GM10248 (cell line): Measurements from ENCODE around the gene MIA.
"Not testable (repeated sequence)": the region's sequence is repeated elsewhere in the genome, so short reads cannot be mapped to it uniquely, and the experiment has no call there.

Experiments
- CTCF ChIA-PET: fragments of 300-600 bp; sonication (Branson Sonifier 250); formaldehyde crosslinking; extraction: SDS; loops from one replicate; lab custom pipeline; 2021; ENCODE audit warnings: antibody characterized with exemption; lab: Yijun Ruan, JAX
- POLR2A ChIA-PET: fragments of 350-650 bp; sonication (Branson Sonifier 250); formaldehyde crosslinking; extraction: SDS; loops from one replicate; lab custom pipeline; 2020; ENCODE audit warnings: antibody characterized with exemption; lab: Yijun Ruan, JAX
- DNase-seq: peaks from one replicate; pipeline ENCODE4 v3.0.0; 2012; ENCODE audit errors: extremely low spot score
- TF ChIP-seq, protein P1 (sequence below): IDR thresholded peaks from 2 replicates; pipeline ENCODE4 v1.5.1; 2012; ENCODE audit warnings: mild to moderate bottlenecking, low read depth; ENCODE audit errors: extremely low read depth, missing control alignments, control extremely low read depth

The MIA gene

DNA sequence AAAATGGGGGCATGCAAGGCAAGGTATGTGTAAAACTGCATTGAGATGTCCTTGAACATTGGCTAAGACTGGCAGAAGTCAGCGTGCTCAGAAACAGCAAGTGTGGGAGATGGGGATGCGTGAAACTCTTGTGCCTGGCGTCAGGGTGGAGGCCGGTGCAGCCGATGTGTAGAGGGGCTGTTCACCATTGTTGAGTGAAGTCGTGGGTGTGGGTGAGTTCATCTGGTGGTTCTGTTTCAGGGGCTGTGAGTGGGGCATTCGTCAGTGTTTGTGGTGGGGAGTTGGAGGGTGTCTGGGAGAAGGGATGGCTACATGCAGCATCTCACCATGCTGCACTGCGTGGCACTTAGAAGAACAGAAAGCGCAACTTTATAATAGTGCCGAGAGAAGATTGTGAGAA is 11.4 kb upstream of the MIA start:
- CTCF ChIA-PET = interaction anchor here (1.1 kb wide), 1 partner anchor 10 kb away, joined by 3 read pairs; no protein-coding TSS in a partner anchor
- POLR2A ChIA-PET = no interaction called here
- TF ChIP-seq, protein P1, sequence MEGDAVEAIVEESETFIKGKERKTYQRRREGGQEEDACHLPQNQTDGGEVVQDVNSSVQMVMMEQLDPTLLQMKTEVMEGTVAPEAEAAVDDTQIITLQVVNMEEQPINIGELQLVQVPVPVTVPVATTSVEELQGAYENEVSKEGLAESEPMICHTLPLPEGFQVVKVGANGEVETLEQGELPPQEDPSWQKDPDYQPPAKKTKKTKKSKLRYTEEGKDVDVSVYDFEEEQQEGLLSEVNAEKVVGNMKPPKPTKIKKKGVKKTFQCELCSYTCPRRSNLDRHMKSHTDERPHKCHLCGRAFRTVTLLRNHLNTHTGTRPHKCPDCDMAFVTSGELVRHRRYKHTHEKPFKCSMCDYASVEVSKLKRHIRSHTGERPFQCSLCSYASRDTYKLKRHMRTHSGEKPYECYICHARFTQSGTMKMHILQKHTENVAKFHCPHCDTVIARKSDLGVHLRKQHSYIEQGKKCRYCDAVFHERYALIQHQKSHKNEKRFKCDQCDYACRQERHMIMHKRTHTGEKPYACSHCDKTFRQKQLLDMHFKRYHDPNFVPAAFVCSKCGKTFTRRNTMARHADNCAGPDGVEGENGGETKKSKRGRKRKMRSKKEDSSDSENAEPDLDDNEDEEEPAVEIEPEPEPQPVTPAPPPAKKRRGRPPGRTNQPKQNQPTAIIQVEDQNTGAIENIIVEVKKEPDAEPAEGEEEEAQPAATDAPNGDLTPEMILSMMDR = no peak
- DNase-seq = no peak

DNA sequence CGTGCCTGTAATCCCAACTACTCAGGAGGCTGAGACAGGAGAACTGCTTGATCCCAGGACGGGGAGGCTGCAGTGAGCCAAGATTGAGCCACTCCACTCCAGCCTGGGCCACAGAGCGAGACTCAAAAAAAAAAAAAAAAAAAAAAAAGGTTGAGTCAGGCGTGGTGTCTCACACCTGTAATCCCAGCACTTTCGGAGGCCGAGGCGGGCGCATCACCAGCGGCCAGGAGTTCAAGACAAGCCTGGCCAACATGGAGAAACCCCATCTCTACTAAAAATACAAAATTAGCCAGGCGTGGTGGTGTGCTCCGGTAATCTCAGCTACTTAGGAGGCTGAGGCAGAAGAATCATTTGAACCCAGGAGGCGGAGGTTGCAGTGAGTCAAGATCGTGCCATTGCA is 8.9 kb upstream of the MIA start:
- POLR2A ChIA-PET = interaction anchor here (1.1 kb wide), 1 partner anchor 11 kb away, joined by 9 read pairs; no protein-coding TSS in a partner anchor
- CTCF ChIA-PET = interaction anchor here (0.8 to 2.0 kb wide), 2 partner anchors 12 to 36 kb away, joined by 3 to 5 read pairs; partner anchors contain the start of gene RAB4B

DNA sequence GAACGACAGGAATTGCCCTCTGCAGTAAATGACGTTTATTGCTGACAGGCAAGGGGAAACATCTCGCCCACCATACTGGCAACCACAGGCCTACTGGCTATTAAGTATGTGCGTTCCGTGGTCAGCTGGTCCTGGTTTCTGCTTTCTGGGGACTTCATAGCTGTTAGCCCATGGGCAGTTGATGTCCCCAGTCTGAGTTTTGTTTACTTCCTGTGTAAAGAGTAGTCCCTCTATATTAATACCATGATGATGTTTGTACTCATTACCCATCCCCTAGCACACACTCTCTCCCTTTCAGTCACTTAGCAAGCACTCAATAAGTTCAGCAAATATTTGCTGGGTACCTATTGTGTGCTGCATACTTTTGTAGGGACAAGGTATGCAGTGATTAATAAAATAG is 6.5 kb upstream of the MIA start:
- TF ChIP-seq, protein P1 = no peak
- no peak for DNase-seq
- ChIA-PET POLR2A (interaction anchor here (0.6 kb wide), 1 partner anchor 9 kb away, joined by 3 read pairs; the partner anchor contains the start of gene RAB4B), CTCF (no interaction called here)

More for the DNA sequence above, 8.9 kb upstream of the MIA start:
- not testable (repeated sequence) for DNase-seq

DNA sequence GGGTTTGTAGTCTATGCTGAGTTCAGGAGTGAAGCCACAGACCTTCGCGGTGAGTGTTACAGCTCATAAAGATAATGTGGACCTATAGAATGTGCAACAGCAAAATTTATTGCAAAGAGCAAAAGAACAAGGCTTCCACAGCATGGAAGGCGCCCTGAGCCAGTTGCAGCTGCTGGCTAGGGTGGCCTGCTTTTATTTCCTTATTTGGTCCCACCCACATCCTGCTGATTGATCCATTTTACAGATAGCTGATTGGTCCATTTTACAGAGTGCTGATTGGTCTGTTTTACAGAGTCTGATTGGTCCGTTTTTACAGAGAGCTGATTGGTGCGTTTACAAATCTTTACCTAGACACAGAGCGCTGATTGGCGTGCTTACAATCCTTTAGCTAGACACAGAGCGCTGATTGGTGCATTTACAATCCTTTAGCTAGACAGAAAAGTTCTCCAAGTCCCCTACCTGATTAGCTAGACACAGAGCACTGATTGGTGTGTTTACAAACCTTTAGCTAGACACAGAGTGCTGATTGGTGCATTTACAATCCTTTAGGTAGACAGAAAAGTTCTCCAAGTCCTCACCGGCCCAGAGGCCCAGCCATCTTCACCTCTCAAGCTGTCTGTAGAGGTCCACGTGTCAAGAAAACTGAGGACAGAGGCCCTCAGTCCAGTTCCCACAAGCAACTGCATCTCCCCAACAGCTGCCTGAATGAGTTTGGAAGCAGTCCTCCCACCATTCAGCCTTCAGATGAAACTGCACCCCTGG is 4.0 kb upstream of the MIA start:
- CTCF ChIA-PET = interaction anchor here (0.6 to 1.6 kb wide), 5 partner anchors 13 to 136 kb away, joined by 3 to 6 read pairs (median 4); partner anchors contain the start of gene EGLN2
- DNase-seq = not testable (repeated sequence)
- POLR2A ChIA-PET = interaction anchor here (0.6 kb wide), 1 partner anchor 22 kb away, joined by 9 read pairs; no protein-coding TSS in a partner anchor

DNA sequence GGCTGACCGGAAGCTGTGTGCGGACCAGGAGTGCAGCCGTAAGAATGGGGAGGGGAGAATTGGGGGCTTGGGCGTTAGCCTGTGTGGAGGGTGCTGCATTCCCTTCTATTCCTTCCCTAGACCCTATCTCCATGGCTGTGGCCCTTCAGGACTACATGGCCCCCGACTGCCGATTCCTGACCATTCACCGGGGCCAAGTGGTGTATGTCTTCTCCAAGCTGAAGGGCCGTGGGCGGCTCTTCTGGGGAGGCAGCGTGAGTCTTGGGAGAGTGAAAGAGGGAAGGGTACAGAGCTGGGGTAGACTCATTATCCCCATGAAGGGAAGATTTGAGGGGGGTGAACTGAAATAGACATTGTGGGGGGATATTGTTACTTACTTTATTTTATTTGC is 306 bp downstream of the MIA start:
- ChIA-PET CTCF (no interaction called here), POLR2A (no interaction called here)
- TF ChIP-seq, protein P1 = no peak
- DNase-seq = no peak

DNA sequence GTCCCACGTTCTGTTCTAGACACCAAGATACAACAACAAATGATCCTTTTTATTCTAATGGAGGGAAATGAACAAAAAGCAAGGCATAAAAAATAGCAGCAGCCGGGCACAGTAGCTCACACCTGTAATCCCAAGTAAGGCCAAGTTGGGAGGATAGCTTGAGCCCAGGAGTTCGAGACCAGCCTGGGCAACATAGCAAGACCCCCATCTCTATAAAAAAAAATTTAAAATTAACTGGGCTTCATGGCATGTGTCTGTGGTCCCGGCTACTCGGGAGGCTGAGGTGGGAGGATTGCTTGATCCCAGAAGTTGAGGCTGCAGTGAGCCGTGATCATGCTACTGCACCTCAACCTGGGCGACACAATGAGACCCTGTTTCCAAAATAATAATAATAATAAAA is 1.0 kb downstream of the MIA start:
- POLR2A ChIA-PET = interaction anchor here (3.1 kb wide), 1 partner anchor 22 kb away, joined by 35 read pairs; the partner anchor contains the start of gene EGLN2
- TF ChIP-seq, protein P1 = no peak
- CTCF ChIA-PET = interaction anchor here (0.8 to 3.7 kb wide), 5 partner anchors 19 to 488 kb away, joined by 3 to 23 read pairs (median 3); partner anchors contain the start of genes EGLN2 and HNRNPUL1
- DNase-seq = no peak

DNA sequence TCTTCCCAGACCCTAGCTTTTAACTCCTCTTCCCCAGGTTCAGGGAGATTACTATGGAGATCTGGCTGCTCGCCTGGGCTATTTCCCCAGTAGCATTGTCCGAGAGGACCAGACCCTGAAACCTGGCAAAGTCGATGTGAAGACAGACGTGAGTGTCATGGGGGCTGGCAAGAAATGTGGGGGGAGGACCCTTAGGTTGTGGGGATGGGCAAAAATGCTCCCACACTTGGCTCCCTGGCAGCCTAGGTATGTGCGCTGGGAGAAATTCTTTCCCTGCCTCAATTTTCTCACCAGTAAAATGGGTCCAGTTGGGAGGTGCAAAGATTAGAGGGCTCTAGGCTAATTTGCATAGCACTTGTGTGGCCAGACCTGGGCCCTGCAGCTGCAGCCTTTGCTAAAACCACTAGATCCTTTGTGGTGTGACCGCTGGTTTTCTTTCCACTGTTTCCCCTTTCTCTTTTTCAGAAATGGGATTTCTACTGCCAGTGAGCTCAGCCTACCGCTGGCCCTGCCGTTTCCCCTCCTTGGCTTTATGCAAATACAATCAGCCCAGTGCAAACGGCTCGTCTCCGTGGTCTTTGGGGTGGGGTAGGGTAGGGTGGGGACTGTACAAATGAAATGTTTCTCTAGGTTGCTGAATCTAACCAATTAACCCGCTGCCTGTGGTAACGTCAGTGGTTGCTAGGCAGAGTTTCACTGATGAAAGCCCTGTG is 1.8 kb downstream of the MIA start:
- TF ChIP-seq, protein P1 = no peak
- ChIA-PET CTCF (interaction anchor here (0.8 to 3.7 kb wide), 11 partner anchors 19 to 487 kb away, joined by 3 to 23 read pairs (median 4); partner anchors contain the start of genes ACTMAP, EGLN2, HNRNPUL1 and SNRPA), POLR2A (interaction anchor here (0.7 to 3.1 kb wide), 8 partner anchors 21 to 489 kb away, joined by 3 to 35 read pairs (median 5); partner anchors contain the start of genes ACTMAP, EGLN2 and SNRPA)
- peak; percentile 87 for DNase-seq
